ENCODE results near the gene DCTN5. TPM values are rescaled to one million over a fixed set of nuclear protein-coding genes. Genes with fewer than 3 reads are reported as not detected.

DCTN5 gene
- total and polyA plus RNA-seq, 2 of the 13 experiments (the other 11 are each of a cell fraction or from before 2014, with no cell fraction given) = 105 to 207 TPM

GRCh38 chr16:23689442-23690187, 48.3 kb downstream of the DCTN5 start (continued):
- TF ChIP-seq ATF7-NPFF (CRISPR knock-in tag; IDR thresholded peaks at IDR 0.05; ENCODE audit: low read depth) = no peak
- TF ChIP-seq ZNF792 (CRISPR knock-in tag; IDR thresholded peaks at IDR 0.05) = no peak
- no peak for TF ChIP-seq SIN3B (IDR thresholded peaks at IDR 0.05; ENCODE audit: low read length)
- TF ChIP-seq ZNF883 (CRISPR knock-in tag; IDR thresholded peaks at IDR 0.05; ENCODE audit: not compliant biosample characterization) = no peak
- TF ChIP-seq CREB1 (IDR thresholded peaks at IDR 0.05) = no peak
- TF ChIP-seq CREB1 (CRISPR knock-in tag; IDR thresholded peaks at IDR 0.05) = no peak

- DNase-seq (ENCODE audit: low spot score) = no peak
- Histone ChIP-seq H3K4me3 (replicated peaks in 1 of 3; ENCODE audit: insufficient read depth in 1 of 3, low read depth in 2 of 3, low read length in 3 of 3) (no peak overlapping the region), H4K20me1 (ENCODE audit: insufficient read depth, low read length) (no peaks in the 10 kb centered on the region; the same call in 1 of the 2 replicates), H3K27me3 (ENCODE audit: control insufficient read depth in 1 of 2, insufficient read depth in 2 of 2, low read length in 2 of 2) (no peaks in the 10 kb centered on the region), H3K79me2 (ENCODE audit: insufficient read depth, low read length) (no peaks in the 10 kb centered on the region), H3K9me3 (ENCODE audit: low read length) (no peaks in the 10 kb centered on the region), H3K4me1 (ENCODE audit: insufficient read depth, low read length) (peaks cover 21% of the 10 kb centered on the region), H3K4me2 (ENCODE audit: low read depth, low read length) (no peak overlapping the region), H2AFZ (ENCODE audit: low read length) (no peak overlapping the region), H3K36me3 (replicated peaks in 1 of 2; ENCODE audit: control insufficient read depth in 1 of 2, insufficient read depth in 2 of 2, low read length in 2 of 2) (peaks cover 49 to 62% of the 10 kb centered on the region in 2 experiments), H3K27ac (ENCODE audit: extremely low read length, insufficient read depth, low read length) (no peak overlapping the region), H3K9ac (ENCODE audit: insufficient read depth, low read depth, low read length) (no peak overlapping the region)
- CTCF ChIA-PET (ENCODE audit: low intra/inter-chr PET ratio, low total read pairs) = no interaction called here
- ATAC-seq = no peak
- WGBS (ENCODE audit: low lambda C conversion rate) = 98% methylated on average over 25 of the region's 25 CpGs
- FAIRE-seq = no peak
- no TSS peak for BruUV-seq (replicated peaks)
- intact Hi-C loops (cut with micrococcal nuclease; ENCODE audit: unreplicated experiment) = no loop called here
- in situ Hi-C loops (cut with HindIII; ENCODE audit: extremely low pct_ligation_motif_present, low pct_unique_long_range_greater_than_20kb) = no loop called here
- POLR2A ChIA-PET = no interaction called here
- TF ChIP-seq SUZ12 (IDR thresholded peaks at IDR 0.05; ENCODE audit: low read depth, low read length) (no peak), TRAFD1 (CRISPR knock-in tag; IDR thresholded peaks at IDR 0.05; ENCODE audit: borderline replicate concordance) (no peak), KLF11 (CRISPR knock-in tag; IDR thresholded peaks at IDR 0.05) (no peak), RBFOX2 (IDR thresholded peaks at IDR 0.05; ENCODE audit: low read depth, low read length) (peak; percentile 63), PATZ1 (CRISPR knock-in tag; IDR thresholded peaks at IDR 0.05) (no peak)
- TF ChIP-seq, protein P1, sequence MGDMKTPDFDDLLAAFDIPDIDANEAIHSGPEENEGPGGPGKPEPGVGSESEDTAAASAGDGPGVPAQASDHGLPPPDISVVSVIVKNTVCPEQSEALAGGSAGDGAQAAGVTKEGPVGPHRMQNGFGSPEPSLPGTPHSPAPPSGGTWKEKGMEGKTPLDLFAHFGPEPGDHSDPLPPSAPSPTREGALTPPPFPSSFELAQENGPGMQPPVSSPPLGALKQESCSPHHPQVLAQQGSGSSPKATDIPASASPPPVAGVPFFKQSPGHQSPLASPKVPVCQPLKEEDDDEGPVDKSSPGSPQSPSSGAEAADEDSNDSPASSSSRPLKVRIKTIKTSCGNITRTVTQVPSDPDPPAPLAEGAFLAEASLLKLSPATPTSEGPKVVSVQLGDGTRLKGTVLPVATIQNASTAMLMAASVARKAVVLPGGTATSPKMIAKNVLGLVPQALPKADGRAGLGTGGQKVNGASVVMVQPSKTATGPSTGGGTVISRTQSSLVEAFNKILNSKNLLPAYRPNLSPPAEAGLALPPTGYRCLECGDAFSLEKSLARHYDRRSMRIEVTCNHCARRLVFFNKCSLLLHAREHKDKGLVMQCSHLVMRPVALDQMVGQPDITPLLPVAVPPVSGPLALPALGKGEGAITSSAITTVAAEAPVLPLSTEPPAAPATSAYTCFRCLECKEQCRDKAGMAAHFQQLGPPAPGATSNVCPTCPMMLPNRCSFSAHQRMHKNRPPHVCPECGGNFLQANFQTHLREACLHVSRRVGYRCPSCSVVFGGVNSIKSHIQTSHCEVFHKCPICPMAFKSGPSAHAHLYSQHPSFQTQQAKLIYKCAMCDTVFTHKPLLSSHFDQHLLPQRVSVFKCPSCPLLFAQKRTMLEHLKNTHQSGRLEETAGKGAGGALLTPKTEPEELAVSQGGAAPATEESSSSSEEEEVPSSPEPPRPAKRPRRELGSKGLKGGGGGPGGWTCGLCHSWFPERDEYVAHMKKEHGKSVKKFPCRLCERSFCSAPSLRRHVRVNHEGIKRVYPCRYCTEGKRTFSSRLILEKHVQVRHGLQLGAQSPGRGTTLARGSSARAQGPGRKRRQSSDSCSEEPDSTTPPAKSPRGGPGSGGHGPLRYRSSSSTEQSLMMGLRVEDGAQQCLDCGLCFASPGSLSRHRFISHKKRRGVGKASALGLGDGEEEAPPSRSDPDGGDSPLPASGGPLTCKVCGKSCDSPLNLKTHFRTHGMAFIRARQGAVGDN (CRISPR knock-in tag; IDR thresholded peaks at IDR 0.05) = peak; percentile 19; the same call in 1 of the 2 replicates
These were observed 49.7 kb downstream of the DCTN5 start for GRCh38 chr16:23690771-23691482.
